Hematopoietic multipotent progenitor cell treated with erythropoietin and hydrocortisone succinate and interleukin-3 and kit ligand, for 6 days (in vitro differentiated cells): ENCODE data around the gene PRKD1.
"Not testable (repeated sequence)": the region's sequence is repeated elsewhere in the genome, so short reads cannot be mapped to it uniquely, and the experiment has no call there.

Experiments
- DNase-seq: peaks from one replicate; pipeline ENCODE4 v3.0.0-alpha.2; 2015

PRKD1 gene

GRCh38 chr14:29796853-29797252 is 130.8 kb downstream of the PRKD1 start:
- DNase-seq, result no peak

GRCh38 chr14:29789475-29789874 is 138.2 kb downstream of the PRKD1 start:
- no peak for DNase-seq

GRCh38 chr14:29788093-29788492 is 139.6 kb downstream of the PRKD1 start:
- DNase-seq, result no peak

GRCh38 chr14:29783556-29783955 is 144.1 kb downstream of the PRKD1 start:
- DNase-seq, result no peak

- no peak for DNase-seq
Measured at GRCh38 chr14:29782041-29782440, 145.6 kb downstream of the PRKD1 start.

- DNase-seq, result not testable (repeated sequence)
Measured at GRCh38 chr14:29777142-29777541, 150.5 kb downstream of the PRKD1 start.

GRCh38 chr14:29773990-29774389 is 153.7 kb downstream of the PRKD1 start:
- DNase-seq, result no peak

GRCh38 chr14:29763342-29763858 is 164.2 kb downstream of the PRKD1 start:
- DNase-seq, result no peak

- DNase-seq, result no peak
Measured at GRCh38 chr14:29759521-29760340, 167.9 kb downstream of the PRKD1 start.

- DNase-seq, result no peak
Measured at GRCh38 chr14:29757711-29758233, 169.9 kb downstream of the PRKD1 start.

- DNase-seq, result no peak
Measured at GRCh38 chr14:29757188-29757680, 170.4 kb downstream of the PRKD1 start.

- no peak for DNase-seq
Measured at GRCh38 chr14:29756019-29756385, 171.6 kb downstream of the PRKD1 start.

- no peak for DNase-seq
Measured at GRCh38 chr14:29755311-29756018, 172.2 kb downstream of the PRKD1 start.

GRCh38 chr14:29754134-29754533 is 173.5 kb downstream of the PRKD1 start:
- DNase-seq, result no peak

- no peak for DNase-seq
Measured at GRCh38 chr14:29752221-29752923, 175.3 kb downstream of the PRKD1 start.

- DNase-seq, result no peak
Measured at GRCh38 chr14:29749829-29750228, 177.8 kb downstream of the PRKD1 start.

GRCh38 chr14:29749327-29749726 is 178.3 kb downstream of the PRKD1 start:
- DNase-seq, result no peak

- DNase-seq, result no peak
Measured at GRCh38 chr14:29745863-29746262, 181.8 kb downstream of the PRKD1 start.

GRCh38 chr14:29743531-29743930 is 184.1 kb downstream of the PRKD1 start:
- no peak for DNase-seq

GRCh38 chr14:29741909-29742401 is 185.7 kb downstream of the PRKD1 start:
- DNase-seq, result no peak

- DNase-seq, result no peak
Measured at GRCh38 chr14:29740491-29740890, 187.2 kb downstream of the PRKD1 start.

GRCh38 chr14:29738950-29739349 is 188.7 kb downstream of the PRKD1 start:
- no peak for DNase-seq

- DNase-seq, result no peak
Measured at GRCh38 chr14:29738056-29738455, 189.6 kb downstream of the PRKD1 start.
